Suprapubic skin (tissue), 4 donors: ENCODE data around the gene PHTF2. TPM values are rescaled to one million over a fixed set of nuclear protein-coding genes. Genes with fewer than 3 reads are reported as not detected.
"Not testable (repeated sequence)": the region's sequence is repeated elsewhere in the genome, so short reads cannot be mapped to it uniquely, and the experiment has no call there.

ENCODE experiments used
- DNase-seq, 2 donors: peaks; one replicate each; pipeline ENCODE4 v3.0.0-alpha.2; 2019; ENCODE audit warnings: low spot score in 2 of 2
- H3K27ac ChIP-seq: fragments of 200-600 bp; sonication (generic); one replicate; pipeline ENCODE4 v1.5.1; 2019
- H3K27me3 ChIP-seq: fragments of 200-600 bp; sonication (generic); one replicate; pipeline ENCODE4 v1.5.1; 2019
- H3K36me3 ChIP-seq: fragments of 200-600 bp; sonication (generic); one replicate; pipeline ENCODE4 v1.5.1; 2019
- H3K4me1 ChIP-seq: fragments of 200-600 bp; sonication (generic); one replicate; pipeline ENCODE4 v1.5.1; 2019
- H3K4me3 ChIP-seq: fragments of 200-600 bp; sonication (generic); one replicate; pipeline ENCODE4 v1.5.1; 2019; ENCODE audit warnings: mild to moderate bottlenecking
- H3K9me3 ChIP-seq: fragments of 200-600 bp; sonication (generic); one replicate; pipeline ENCODE4 v1.5.1; 2019
- CTCF ChIP-seq, 2 donors: fragments of 200-600 bp in 1 of 2; fragments of 450-650 bp in 1 of 2; sonication (generic) in 1 of 2; IDR thresholded peaks; one replicate each; pipeline ENCODE4 v1.5.1; 2016 to 2019; ENCODE audit warnings: antibody characterized with exemption in 2 of 2, mild to moderate bottlenecking in 1 of 2, moderate library complexity in 1 of 2
- EP300 ChIP-seq: sonication (generic); formaldehyde crosslinking; IDR thresholded peaks from one replicate; pipeline ENCODE4 v1.6.1; 2017; ENCODE audit warnings: antibody characterized with exemption
- POLR2A ChIP-seq, 2 donors: fragments of 450-650 bp; IDR thresholded peaks; one replicate each; pipeline ENCODE4 v1.6.1; 2017; ENCODE audit warnings: antibody characterized with exemption in 2 of 2, mild to moderate bottlenecking in 2 of 2, moderate library complexity in 2 of 2
- POLR2AphosphoS5 ChIP-seq, 3 donors: sonication (generic); formaldehyde crosslinking; IDR thresholded peaks; one replicate each; pipeline ENCODE4 v1.6.1; 2017; ENCODE audit warnings: antibody characterized with exemption in 3 of 3
- WGBS: methylation state at CpG from one replicate; pipeline ENCODE4 v1.1.5; 2018; 5-methylcytosine and 5-hydroxymethylcytosine counted together
- total RNA-seq, 4 donors: library from RNA; depleted of rRNA; stranded (reverse); fragments of >200 nt; gene quantifications; one replicate each; pipeline ENCODE4 v1.1.0, GENCODE V29; 2016

PHTF2 gene
- total RNA-seq, 4 donors from 2014 or later, result 9.6 to 33.7 (median 15.7) TPM

GRCh38 chr7:77770316-77770715 lies 28.3 kb upstream of the PHTF2 start:
- 90% methylated on average over 8 of the region's 8 CpGs for WGBS
- H3K4me3 ChIP-seq, result no peak overlapping the region
- H3K27ac ChIP-seq, result no peak overlapping the region
- no peaks in the 10 kb centered on the region for H3K27me3 ChIP-seq
- H3K36me3 ChIP-seq, result peaks cover 37% of the 10 kb centered on the region
- DNase-seq, result no peak
- TF ChIP-seq CTCF (IDR thresholded peaks at IDR 0.05), result no peak
- TF ChIP-seq POLR2AphosphoS5 (IDR thresholded peaks at IDR 0.05), result no peak
- TF ChIP-seq EP300, result no peak
- no peak for TF ChIP-seq POLR2A (IDR thresholded peaks at IDR 0.05)
- H3K4me1 ChIP-seq, result no peaks in the 10 kb centered on the region
- no peaks in the 10 kb centered on the region for H3K9me3 ChIP-seq

- Histone ChIP-seq H3K4me3 (no peak overlapping the region), H3K36me3 (peaks cover 50% of the 10 kb centered on the region), H3K27me3 (no peaks in the 10 kb centered on the region), H3K9me3 (no peaks in the 10 kb centered on the region), H3K4me1 (no peaks in the 10 kb centered on the region), H3K27ac (no peak overlapping the region)
- no peak for DNase-seq
- no peak for TF ChIP-seq CTCF (IDR thresholded peaks at IDR 0.05)
- no peak for TF ChIP-seq EP300
- no peak for TF ChIP-seq POLR2AphosphoS5 (IDR thresholded peaks at IDR 0.05)
- TF ChIP-seq POLR2A (IDR thresholded peaks at IDR 0.05), result no peak
Observed at GRCh38 chr7:77771901-77772300, 26.7 kb upstream of the PHTF2 start.

- Histone ChIP-seq H3K4me1 (no peaks in the 10 kb centered on the region), H3K4me3 (no peak overlapping the region), H3K27ac (no peak overlapping the region), H3K27me3 (no peaks in the 10 kb centered on the region), H3K9me3 (no peaks in the 10 kb centered on the region), H3K36me3 (peaks cover 60% of the 10 kb centered on the region)
- no peak for TF ChIP-seq POLR2A (IDR thresholded peaks at IDR 0.05)
- TF ChIP-seq POLR2AphosphoS5 (IDR thresholded peaks at IDR 0.05), result no peak
- TF ChIP-seq EP300, result no peak
- no peak for TF ChIP-seq CTCF (IDR thresholded peaks at IDR 0.05)
- no peak for DNase-seq
- 89% methylated on average over 2 of the region's 2 CpGs for WGBS
Observed at GRCh38 chr7:77778535-77778934, 20.0 kb upstream of the PHTF2 start.

GRCh38 chr7:77782383-77782782 lies 16.2 kb upstream of the PHTF2 start:
- H3K9me3 ChIP-seq, result no peaks in the 10 kb centered on the region
- H3K27me3 ChIP-seq, result no peaks in the 10 kb centered on the region
- peaks cover 36% of the 10 kb centered on the region for H3K36me3 ChIP-seq
- no peak for DNase-seq
- TF ChIP-seq POLR2A (IDR thresholded peaks at IDR 0.05) (no peak), POLR2AphosphoS5 (IDR thresholded peaks at IDR 0.05) (no peak)
- over 99% methylated on average over 4 of the region's 4 CpGs for WGBS
- H3K4me3 ChIP-seq, result no peak overlapping the region
- no peaks in the 10 kb centered on the region for H3K4me1 ChIP-seq
- no peak overlapping the region for H3K27ac ChIP-seq

- peaks cover 34% of the 10 kb centered on the region for H3K36me3 ChIP-seq
- WGBS, result 91% methylated on average over 1 of the region's 1 CpG
- TF ChIP-seq EP300 (no peak), POLR2A (IDR thresholded peaks at IDR 0.05) (no peak), POLR2AphosphoS5 (IDR thresholded peaks at IDR 0.05) (no peak), CTCF (IDR thresholded peaks at IDR 0.05) (no peak)
Observed at GRCh38 chr7:77783111-77783510, 15.5 kb upstream of the PHTF2 start.

GRCh38 chr7:77783545-77783944 lies 15.0 kb upstream of the PHTF2 start:
- DNase-seq, result no peak
- WGBS, result 91% methylated on average over 3 of the region's 3 CpGs
- Histone ChIP-seq H3K9me3 (no peaks in the 10 kb centered on the region), H3K4me1 (no peaks in the 10 kb centered on the region), H3K36me3 (peaks cover 30% of the 10 kb centered on the region), H3K27ac (no peak overlapping the region), H3K27me3 (no peaks in the 10 kb centered on the region), H3K4me3 (no peak overlapping the region)
- TF ChIP-seq CTCF (IDR thresholded peaks at IDR 0.05) (no peak), POLR2AphosphoS5 (IDR thresholded peaks at IDR 0.05) (no peak), POLR2A (IDR thresholded peaks at IDR 0.05) (no peak), EP300 (no peak)

More at GRCh38 chr7:77783111-77783510, 15.5 kb upstream of the PHTF2 start:
- Histone ChIP-seq H3K27me3 (no peaks in the 10 kb centered on the region), H3K9me3 (no peaks in the 10 kb centered on the region), H3K4me3 (no peak overlapping the region), H3K27ac (no peak overlapping the region), H3K4me1 (no peaks in the 10 kb centered on the region)
- no peak for DNase-seq

- not testable (repeated sequence) for H3K9me3 ChIP-seq, H3K4me1 ChIP-seq, H3K27me3 ChIP-seq, H3K4me3 ChIP-seq, DNase-seq, H3K27ac ChIP-seq
- peaks cover 23% of the 10 kb centered on the region for H3K36me3 ChIP-seq
- WGBS, result 97% methylated on average over 10 of the region's 10 CpGs
Observed at GRCh38 chr7:77784426-77784825, 14.1 kb upstream of the PHTF2 start.
